SK-N-MC (cell line): ENCODE measurements around the gene HIRA.

Experiments used
- DNase-seq: peaks from one replicate; pipeline ENCODE4 v3.0.0-alpha.2; 2011; ENCODE audit warnings: low read depth, low spot score
- H3K27ac ChIP-seq: fragments of 200-600 bp; sonication (generic); 2 replicates; pipeline ENCODE4 v1.5.1; 2016; ENCODE audit warnings: mixed run types
- H3K36me3 ChIP-seq: fragments of 200-600 bp; sonication (generic); 2 replicates; pipeline ENCODE4 v1.6.1; 2017; ENCODE audit warnings: antibody characterized with exemption, low read length, mixed read lengths; ENCODE audit not compliant: insufficient read depth
- H3K4me3 ChIP-seq: fragments of 200-600 bp; sonication (generic); 2 replicates; pipeline ENCODE4 v1.5.1; 2016
- H3K9ac ChIP-seq: fragments of 200-600 bp; sonication (generic); 2 replicates; pipeline ENCODE4 v1.8.0; 2017; ENCODE audit warnings: mixed run types, mixed read lengths; ENCODE audit not compliant: insufficient read length
- H3K9me3 ChIP-seq: fragments of 200-600 bp; sonication (generic); 2 replicates; pipeline ENCODE4 v1.6.1; 2017; ENCODE audit warnings: low read depth, mild to moderate bottlenecking, antibody characterized with exemption, low read length, moderate library complexity, mixed read lengths
- EZH2 ChIP-seq: fragments of 200-600 bp; sonication (generic); IDR thresholded peaks from one replicate; pipeline ENCODE4 v1.6.1; 2017; ENCODE audit warnings: antibody characterized with exemption
- FOXP2 ChIP-seq: optimal IDR thresholded peaks from 2 replicates; pipeline ENCODE3; 2011; ENCODE audit warnings: mild to moderate bottlenecking, moderate library complexity; ENCODE audit not compliant: insufficient read depth; ENCODE audit errors: extremely low read length, control extremely low read depth
- POLR2AphosphoS5 ChIP-seq: IDR thresholded peaks from 2 replicates; pipeline ENCODE4 v1.6.1; 2012; ENCODE audit warnings: mild to moderate bottlenecking, low read depth, low read length, borderline replicate concordance

The HIRA gene

GRCh38 chr22:19420321-19420720 is 11.2 kb downstream of the HIRA start:
- no peak overlapping the region for H3K9ac ChIP-seq
- DNase-seq = no peak

DNA sequence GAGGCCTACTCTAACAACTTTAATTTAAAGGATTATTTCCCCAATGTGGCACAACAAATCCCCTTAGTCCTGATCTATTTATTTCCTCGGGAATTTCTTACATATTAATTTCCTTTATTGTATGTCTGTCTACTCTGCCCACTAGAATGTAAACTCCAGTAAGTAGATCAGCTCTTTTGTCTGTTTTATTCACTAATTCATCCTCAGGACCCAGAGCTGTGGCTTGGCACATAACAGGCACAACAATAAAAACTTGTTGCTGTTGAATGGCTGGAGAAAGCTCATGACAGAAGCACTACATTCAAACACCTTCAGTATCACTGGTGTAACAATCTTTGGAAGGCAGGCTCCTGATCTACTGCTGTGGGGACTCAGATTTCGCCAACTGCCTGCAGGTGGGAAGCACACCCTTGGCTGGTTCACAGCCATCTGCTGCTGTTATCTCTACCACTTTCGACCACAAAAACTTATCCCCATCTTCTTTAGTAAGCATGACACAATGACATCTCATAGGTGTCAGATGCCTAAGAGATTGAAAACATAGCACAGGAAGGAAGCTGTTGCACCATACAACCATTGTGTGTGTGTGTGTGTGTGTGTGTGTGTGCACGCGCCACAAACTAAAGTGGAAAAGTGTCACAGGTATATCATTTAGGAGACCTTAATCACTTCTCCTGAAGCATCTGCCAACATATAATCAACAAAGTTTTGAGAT is 11.9 kb downstream of the HIRA start:
- Histone ChIP-seq H3K27ac (no peak overlapping the region), H3K9me3 (no peaks in the 10 kb centered on the region), H3K4me3 (no peak overlapping the region), H3K9ac (no peak overlapping the region), H3K36me3 (peaks cover 12% of the 10 kb centered on the region; the same call in 1 of the 2 replicates)
- TF ChIP-seq EZH2 (no peak), FOXP2 (no peak), POLR2AphosphoS5 (no peak)
- no peak for DNase-seq

More at GRCh38 chr22:19420321-19420720, 11.2 kb downstream of the HIRA start:
- TF ChIP-seq POLR2AphosphoS5 (no peak), FOXP2 (no peak), EZH2 (no peak)
- Histone ChIP-seq H3K9me3 (no peaks in the 10 kb centered on the region), H3K4me3 (no peak overlapping the region), H3K27ac (no peak overlapping the region), H3K36me3 (peaks cover 15% of the 10 kb centered on the region; the same call in 1 of the 2 replicates)

GRCh38 chr22:19419086-19419463 is 12.5 kb downstream of the HIRA start:
- TF ChIP-seq POLR2AphosphoS5 (no peak), FOXP2 (no peak), EZH2 (no peak)
- Histone ChIP-seq H3K27ac (no peak overlapping the region), H3K4me3 (no peak overlapping the region), H3K9me3 (no peaks in the 10 kb centered on the region), H3K9ac (no peak overlapping the region), H3K36me3 (peaks cover 12% of the 10 kb centered on the region; the same call in 1 of the 2 replicates)
- DNase-seq = no peak

- TF ChIP-seq FOXP2 = no peak
- no peak for TF ChIP-seq POLR2AphosphoS5
- no peak for TF ChIP-seq EZH2
- H3K36me3 ChIP-seq = peaks cover 21% of the 10 kb centered on the region; the same call in 1 of the 2 replicates
- H3K9ac ChIP-seq = no peak overlapping the region
- no peaks in the 10 kb centered on the region for H3K9me3 ChIP-seq
- H3K4me3 ChIP-seq = no peak overlapping the region
- no peak for DNase-seq
- no peak overlapping the region for H3K27ac ChIP-seq
Observed at GRCh38 chr22:19412923-19413322, 18.6 kb downstream of the HIRA start.

DNA sequence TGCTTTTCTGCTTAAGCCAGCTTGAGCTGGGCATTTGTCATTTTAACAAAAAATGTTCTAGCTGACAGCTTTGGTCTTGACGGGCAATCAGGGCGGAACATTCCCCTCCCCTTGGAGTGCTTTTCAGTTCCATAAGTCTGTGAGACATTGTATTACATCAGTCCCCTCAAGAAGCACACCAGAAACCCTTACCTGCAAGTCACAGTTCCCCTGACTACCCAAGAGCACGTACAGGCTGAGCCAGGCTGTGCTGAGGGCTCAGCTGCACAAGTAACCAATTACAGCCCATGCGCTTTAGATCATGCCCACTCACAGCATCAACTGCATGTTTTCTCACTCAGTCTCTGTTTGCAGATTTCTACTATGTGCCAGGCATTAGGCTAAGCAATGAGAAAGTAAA is 19.1 kb downstream of the HIRA start:
- DNase-seq = no peak
- peaks cover 21% of the 10 kb centered on the region; the same call in 1 of the 2 replicates for H3K36me3 ChIP-seq

DNA sequence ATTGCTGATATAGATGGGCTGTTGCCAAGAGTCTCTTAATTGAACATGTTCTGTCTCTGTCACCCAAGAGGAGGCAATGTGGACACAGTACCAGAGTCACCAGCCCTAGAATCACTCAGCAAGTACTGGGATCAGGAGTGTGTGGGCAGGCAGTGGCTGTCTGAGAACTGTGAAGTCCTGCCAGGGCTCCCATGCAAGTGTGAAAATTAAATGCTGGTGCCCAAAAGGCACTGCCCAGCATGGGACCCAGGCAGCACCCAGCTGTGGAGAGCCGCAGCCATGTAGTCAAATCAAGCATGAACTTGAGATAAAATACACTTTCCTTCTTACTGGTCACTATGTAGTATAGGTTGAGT is 19.9 kb downstream of the HIRA start:
- TF ChIP-seq EZH2 = no peak
- TF ChIP-seq FOXP2 = no peak
- no peak for TF ChIP-seq POLR2AphosphoS5
- no peak overlapping the region for H3K27ac ChIP-seq
- H3K4me3 ChIP-seq = no peak overlapping the region
- DNase-seq = no peak
- H3K9me3 ChIP-seq = no peaks in the 10 kb centered on the region
- peaks cover 25% of the 10 kb centered on the region; the same call in 1 of the 2 replicates for H3K36me3 ChIP-seq
- no peak overlapping the region for H3K9ac ChIP-seq

More for the DNA sequence above, 19.1 kb downstream of the HIRA start:
- H3K9me3 ChIP-seq = no peaks in the 10 kb centered on the region
- no peak overlapping the region for H3K4me3 ChIP-seq
- TF ChIP-seq EZH2 (no peak), FOXP2 (no peak), POLR2AphosphoS5 (no peak)
- no peak overlapping the region for H3K9ac ChIP-seq
- H3K27ac ChIP-seq = no peak overlapping the region

- peaks cover 26% of the 10 kb centered on the region; the same call in 1 of the 2 replicates for H3K36me3 ChIP-seq
Observed at GRCh38 chr22:19410941-19411689, 20.4 kb downstream of the HIRA start.

DNA sequence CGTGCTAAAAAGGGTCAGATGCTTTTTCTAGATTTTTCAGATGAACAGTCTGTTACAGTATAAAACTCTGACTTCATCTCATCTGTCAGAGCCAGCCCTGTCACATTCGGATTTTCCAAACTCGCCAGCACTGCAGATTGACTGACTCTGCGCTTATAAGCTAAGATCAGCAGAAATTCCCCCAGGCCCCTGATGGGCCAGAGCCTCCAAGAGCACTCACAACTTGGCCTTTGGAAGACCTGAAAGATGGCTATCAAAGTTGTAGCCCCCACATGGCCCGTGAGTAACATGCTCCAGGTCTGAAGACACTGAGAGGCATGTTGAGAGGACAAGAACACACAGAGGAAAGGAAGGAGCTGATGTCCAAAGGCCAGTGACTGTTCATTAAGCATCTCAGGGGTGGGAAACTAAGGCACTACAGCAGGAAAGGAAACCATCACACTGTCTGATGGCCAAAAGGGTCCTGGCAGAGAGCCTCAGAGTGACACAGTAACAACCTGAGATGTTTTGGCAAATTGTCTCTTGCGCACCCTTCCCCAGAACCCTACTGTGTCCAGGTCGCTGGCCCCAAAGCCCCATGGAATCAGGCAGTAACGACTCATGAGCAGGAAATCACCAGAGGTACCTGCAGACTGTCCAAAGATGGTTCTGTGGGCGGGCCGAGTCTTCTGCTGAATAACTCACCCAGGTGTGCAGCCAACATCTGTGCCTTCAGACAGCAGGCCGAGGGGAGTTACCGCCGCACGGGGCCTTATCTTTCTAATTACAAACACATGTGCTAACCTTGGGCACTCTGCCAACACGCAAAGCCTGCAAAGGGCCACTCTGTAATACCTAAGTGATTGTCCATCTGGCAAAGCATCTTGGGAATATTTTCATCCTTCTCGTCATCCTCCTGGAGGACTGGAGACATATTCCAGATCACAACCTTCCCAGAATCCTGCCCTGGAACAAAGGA is 23.6 kb downstream of the HIRA start:
- H3K27ac ChIP-seq = no peak overlapping the region
- H3K9ac ChIP-seq = no peak overlapping the region
- TF ChIP-seq FOXP2 = no peak
- DNase-seq = no peak
- H3K36me3 ChIP-seq = peaks cover 36% of the 10 kb centered on the region; the same call in 1 of the 2 replicates
- no peaks in the 10 kb centered on the region for H3K9me3 ChIP-seq
- no peak overlapping the region for H3K4me3 ChIP-seq

More at GRCh38 chr22:19410941-19411689, 20.4 kb downstream of the HIRA start:
- no peaks in the 10 kb centered on the region for H3K9me3 ChIP-seq
- DNase-seq = no peak
- TF ChIP-seq EZH2 = no peak
- no peak for TF ChIP-seq POLR2AphosphoS5
- no peak for TF ChIP-seq FOXP2
- no peak overlapping the region for H3K27ac ChIP-seq
- H3K9ac ChIP-seq = no peak overlapping the region
- H3K4me3 ChIP-seq = no peak overlapping the region

- TF ChIP-seq FOXP2 = no peak
- no peak for TF ChIP-seq POLR2AphosphoS5
- DNase-seq = no peak
- peaks cover 36% of the 10 kb centered on the region; the same call in 1 of the 2 replicates for H3K36me3 ChIP-seq
- H3K27ac ChIP-seq = no peak overlapping the region
- H3K9me3 ChIP-seq = no peaks in the 10 kb centered on the region
- H3K9ac ChIP-seq = no peak overlapping the region
- no peak overlapping the region for H3K4me3 ChIP-seq
Observed at GRCh38 chr22:19406846-19407245, 24.7 kb downstream of the HIRA start.
